CD4-positive, alpha-beta memory T cell (primary cell): ENCODE data around the gene MIA. TPM values are rescaled to one million over a fixed set of nuclear protein-coding genes. Genes with fewer than 3 reads are reported as not detected.
"Not testable (repeated sequence)": the region's sequence is repeated elsewhere in the genome, so short reads cannot be mapped to it uniquely, and the experiment has no call there.

Experiments
- CTCF ChIA-PET: fragments of 350-600 bp; sonication (Branson Sonifier 250); formaldehyde crosslinking; loops from one replicate; lab custom pipeline; 2021; ENCODE audit warnings: inconsistent platforms; ENCODE audit not compliant: partially characterized antibody; lab: Charles Lee
- POLR2A ChIA-PET: fragments of 350-600 bp; sonication (Branson Sonifier 250); formaldehyde crosslinking; loops from one replicate; lab custom pipeline; 2021; ENCODE audit not compliant: partially characterized antibody; lab: Charles Lee
- DNase-seq, 5 donors: peaks; one replicate each; pipeline versions ENCODE4 v3.0.0 to v3.0.0-alpha.2; 2020 to 2022; ENCODE audit warnings: mixed read lengths in 1 of 5
- H3K27ac ChIP-seq: one replicate; pipeline ENCODE4 v1.7.0; 2013; ENCODE audit warnings: low read depth, low read length
- H3K27me3 ChIP-seq: 2 replicates; pipeline ENCODE4 v1.7.0; 2013; ENCODE audit warnings: mild to moderate bottlenecking, low read length, moderate library complexity; ENCODE audit not compliant: insufficient read depth
- H3K36me3 ChIP-seq: 2 replicates; pipeline ENCODE4 v1.7.0; 2013; ENCODE audit warnings: mild to moderate bottlenecking, low read length, moderate library complexity; ENCODE audit not compliant: insufficient read depth
- H3K4me1 ChIP-seq: 2 replicates; pipeline ENCODE4 v1.7.0; 2013; ENCODE audit warnings: mild to moderate bottlenecking, low read length, moderate library complexity; ENCODE audit not compliant: insufficient read depth
- H3K4me3 ChIP-seq, 2 donors: one replicate each; pipeline ENCODE4 v1.7.0; 2013; ENCODE audit warnings: low read length in 2 of 2, mild to moderate bottlenecking in 1 of 2
- H3K9me3 ChIP-seq, 2 donors: one replicate each; pipeline ENCODE4 v1.7.0; 2013; ENCODE audit warnings: low read length in 2 of 2, control low read depth in 1 of 2; ENCODE audit not compliant: control insufficient read depth in 1 of 2
- H3K27ac Mint-ChIP-seq, 7 donors: one replicate each; pipeline ENCODE4 v1.8.0; 2020 to 2021; ENCODE audit warnings: mixed read lengths in 7 of 7, mild to moderate bottlenecking in 6 of 7, inconsistent platforms in 3 of 7, moderate library complexity in 3 of 7
- H3K27me3 Mint-ChIP-seq, 2 donors: one replicate each; pipeline ENCODE4 v1.8.0; 2020 to 2021; ENCODE audit warnings: mixed read lengths in 2 of 2
- H3K36me3 Mint-ChIP-seq, 2 donors: one replicate each; pipeline ENCODE4 v1.8.0; 2020 to 2021; ENCODE audit warnings: mixed read lengths in 2 of 2, inconsistent platforms in 1 of 2, mild to moderate bottlenecking in 1 of 2
- H3K4me1 Mint-ChIP-seq, 4 donors: one replicate each; pipeline ENCODE4 v1.8.0; 2020 to 2021; ENCODE audit warnings: mixed read lengths in 4 of 4, mild to moderate bottlenecking in 1 of 4
- H3K4me3 Mint-ChIP-seq, 8 donors: one replicate each; pipeline ENCODE4 v1.8.0; 2020 to 2021; ENCODE audit warnings: mixed read lengths in 8 of 8, mild to moderate bottlenecking in 7 of 8, moderate library complexity in 6 of 8, inconsistent platforms in 3 of 8
- H3K9me3 Mint-ChIP-seq, 8 donors: one replicate each; pipeline ENCODE4 v1.8.0; 2020 to 2021; ENCODE audit warnings: mixed read lengths in 8 of 8, mild to moderate bottlenecking in 5 of 8, inconsistent platforms in 3 of 8, moderate library complexity in 1 of 8
- intact Hi-C: fragments of 100-400 bp; cut with micrococcal nuclease; formaldehyde crosslinking; loops from one replicate; pipeline ENCODE4 v1.15.1; 2023
- polyA plus RNA-seq, 2 donors: library from polyadenylated mRNA; unstranded; fragments of 300-500 nt; fragmentation: Illumina TruSeq; gene quantifications; one replicate each; pipeline ENCODE4 v1.2.3, GENCODE V29; 2021
- total RNA-seq, 2 experiments: library from RNA; stranded (reverse); gene quantifications; one replicate each; pipeline ENCODE4 v1.2.3, GENCODE V29; 2021

MIA gene
- total and polyA plus RNA-seq, 4 experiments from 2014 or later, result 11.2 to 11.4 TPM; not detected in 2

DNA sequence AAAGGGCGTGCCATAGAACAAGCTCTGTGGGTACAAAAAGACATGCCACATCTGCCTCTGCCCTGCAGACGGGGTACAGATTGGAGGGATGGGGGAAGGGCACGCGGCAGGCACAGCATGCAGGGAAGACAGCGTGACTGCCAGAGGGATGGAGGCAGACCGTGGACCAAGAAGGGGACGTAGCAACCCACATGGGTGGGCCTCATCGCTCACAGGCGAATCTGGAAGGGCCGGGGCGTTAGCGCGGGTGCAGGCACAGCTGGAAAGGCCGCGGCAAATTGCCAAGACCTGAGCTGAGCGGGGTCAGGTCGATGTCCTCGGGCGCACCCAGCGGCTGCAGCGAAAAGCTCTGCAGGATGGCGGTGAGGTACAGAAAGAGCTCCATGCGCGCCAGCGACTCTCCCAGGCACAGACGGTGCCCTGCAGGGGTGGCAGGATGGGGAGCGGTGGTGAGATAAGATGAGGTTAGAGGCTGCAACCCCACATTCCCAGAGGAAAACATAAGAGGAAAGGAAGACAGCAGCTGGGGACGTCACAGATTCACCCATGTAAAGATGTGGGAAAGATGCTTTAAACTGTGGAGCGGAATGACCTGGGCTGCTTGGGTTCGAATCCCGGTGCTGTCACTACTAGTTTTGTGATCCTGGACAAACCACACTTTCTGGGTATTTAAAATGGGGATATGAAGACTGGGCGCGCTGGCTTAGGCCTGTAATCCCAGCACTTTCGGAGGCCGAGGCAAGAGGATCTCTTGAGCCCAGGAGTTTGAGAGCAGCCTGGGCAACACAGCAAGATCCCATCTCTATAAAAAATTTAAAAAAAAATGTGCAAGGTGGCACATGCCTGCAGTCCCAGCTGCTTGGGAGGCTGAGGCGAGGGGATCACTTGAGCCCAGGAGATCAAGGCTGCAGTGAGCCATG, 43.4 kb downstream of the MIA start:
- not testable (repeated sequence) for H3K36me3 Mint-ChIP-seq, H3K9me3 Mint-ChIP-seq, H3K36me3 ChIP-seq, H3K9me3 ChIP-seq, H3K27me3 ChIP-seq, H3K27me3 Mint-ChIP-seq
- peak; percentile 71 to 87 (median 77) for DNase-seq
- peak overlapping the region; percentile 48 for H3K27ac ChIP-seq
- peaks cover 25% of the 10 kb centered on the region for H3K4me1 ChIP-seq
- ChIA-PET POLR2A (interaction anchor here (0.7 to 2.9 kb wide), 7 partner anchors 7 to 156 kb away, joined by 3 to 34 read pairs (median 17); partner anchors contain the start of genes EGLN2 and RAB4B), CTCF (interaction anchor here (0.5 to 3.7 kb wide), 19 partner anchors 8 to 491 kb away, joined by 3 to 89 read pairs (median 6); partner anchors contain the start of genes ACTMAP, CCDC97, COQ8B and EGLN2)
- H3K4me3 ChIP-seq, result peak overlapping the region in 1 of 2 donors; percentile 52
- H3K4me1 Mint-ChIP-seq, result peaks cover 18 to 36% (median 23%) of the 10 kb centered on the region in 4 donors
- H3K27ac Mint-ChIP-seq, result peak overlapping the region; percentile 79 to 98 (median 93)
- peak overlapping the region; percentile 80 to 89 (median 85) for H3K4me3 Mint-ChIP-seq
- intact Hi-C loops, result loop anchor here (1.0 to 2.0 kb wide), 6 partner anchors 16 to 326 kb away; partner anchors contain the start of genes NUMBL and SNRPA

- H3K4me3 Mint-ChIP-seq, result peak overlapping the region in 6 of 8 donors; percentile 26 to 88 (median 60)
- intact Hi-C loops, result loop anchor here (1.0 to 2.0 kb wide), 6 partner anchors 17 to 325 kb away; partner anchors contain the start of genes NUMBL and SNRPA
- H3K27me3 ChIP-seq, H3K9me3 Mint-ChIP-seq, H3K36me3 Mint-ChIP-seq, H3K9me3 ChIP-seq, H3K27me3 Mint-ChIP-seq, H3K36me3 ChIP-seq, H3K4me3 ChIP-seq: not testable (repeated sequence)
- ChIA-PET CTCF (interaction anchor here (0.5 to 3.7 kb wide), 27 partner anchors 9 to 490 kb away, joined by 3 to 89 read pairs (median 5); partner anchors contain the start of genes ACTMAP, CCDC97, COQ8B and EGLN2), POLR2A (interaction anchor here (0.7 to 2.9 kb wide), 7 partner anchors 8 to 157 kb away, joined by 3 to 34 read pairs (median 17); partner anchors contain the start of genes EGLN2 and RAB4B)
- H3K27ac ChIP-seq, result peak overlapping the region; percentile 30
- H3K4me1 Mint-ChIP-seq, result peaks cover 18 to 39% (median 26%) of the 10 kb centered on the region in 4 donors
- H3K4me1 ChIP-seq, result peaks cover 25% of the 10 kb centered on the region
- H3K27ac Mint-ChIP-seq, result peak overlapping the region; percentile 72 to 95 (median 92)
- peak; percentile 54 to 68 (median 65) for DNase-seq
Observed at GRCh38 chr19:40819479-40820234, 44.3 kb downstream of the MIA start.

DNA sequence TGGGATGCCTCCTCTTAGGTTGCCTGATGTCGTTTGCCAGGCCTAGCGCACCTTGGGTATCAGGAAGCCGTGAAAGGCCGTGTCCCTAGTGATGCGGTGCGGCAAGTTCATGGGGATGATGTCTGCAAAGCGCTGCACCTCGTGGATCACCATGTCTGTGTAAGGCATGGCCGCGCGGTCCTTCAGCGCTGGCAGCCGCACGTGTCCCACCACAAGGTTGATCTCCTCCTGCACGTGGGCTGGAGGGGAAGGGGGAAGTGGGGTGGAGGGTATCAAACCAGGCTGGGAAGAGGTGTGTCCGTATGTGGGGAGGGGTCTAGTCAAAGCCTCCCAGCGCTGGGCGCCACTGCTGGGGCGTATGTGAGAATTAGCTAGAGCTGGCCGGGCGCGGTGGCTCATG, 46.8 kb downstream of the MIA start:
- POLR2A ChIA-PET, result no interaction called here
- H3K27me3 ChIP-seq, result no peaks in the 10 kb centered on the region
- H3K9me3 ChIP-seq, result no peaks in the 10 kb centered on the region
- H3K36me3 Mint-ChIP-seq, result peaks cover 0 to 7% of the 10 kb centered on the region in 2 donors
- CTCF ChIA-PET, result interaction anchor here (0.6 kb wide), 1 partner anchor 323 kb away, joined by 3 read pairs; no protein-coding TSS in a partner anchor
- H3K27ac ChIP-seq, result no peak overlapping the region
- no peaks in the 10 kb centered on the region for H3K27me3 Mint-ChIP-seq
- DNase-seq, result no peak
- intact Hi-C loops, result no loop called here
- peak overlapping the region in 1 of 7 donors; percentile 57 for H3K27ac Mint-ChIP-seq
- H3K36me3 ChIP-seq, result no peaks in the 10 kb centered on the region
- peaks cover 24 to 63% (median 39%) of the 10 kb centered on the region in 4 donors for H3K4me1 Mint-ChIP-seq
- H3K4me1 ChIP-seq, result peaks cover 40% of the 10 kb centered on the region
- H3K4me3 ChIP-seq, result no peak overlapping the region
- H3K4me3 Mint-ChIP-seq, result peak overlapping the region in 1 of 8 donors; percentile 6
- H3K9me3 Mint-ChIP-seq, result no peaks in the 10 kb centered on the region

- intact Hi-C loops, result not testable (repeated sequence)
- H3K4me1 Mint-ChIP-seq, result peaks cover 24 to 62% (median 42%) of the 10 kb centered on the region in 4 donors
- CTCF ChIA-PET, result interaction anchor here (1.4 kb wide), 1 partner anchor 160 kb away, joined by 3 read pairs; no protein-coding TSS in a partner anchor
Observed at GRCh38 chr19:40822704-40823553, 47.6 kb downstream of the MIA start.

DNA sequence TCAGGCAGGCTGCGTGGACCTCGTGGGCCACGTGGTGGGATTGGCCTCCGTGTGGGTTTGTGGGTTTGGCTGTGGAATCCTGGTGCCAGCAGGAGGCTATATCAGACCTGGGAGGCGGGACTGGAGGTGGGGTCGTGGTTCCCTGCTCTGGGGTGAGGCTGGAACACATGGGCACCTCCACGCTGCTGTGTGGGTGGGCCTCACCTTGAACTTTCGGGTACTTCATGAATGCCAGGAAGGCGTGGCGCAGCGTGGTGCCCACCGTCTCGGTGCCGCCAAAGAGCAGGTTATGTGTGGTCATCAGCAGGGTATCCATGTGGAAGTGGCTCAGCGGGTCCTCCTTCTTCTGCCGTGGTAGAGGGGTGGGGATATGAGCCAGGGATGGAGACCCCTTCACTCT, 49.6 kb downstream of the MIA start:
- H3K36me3 Mint-ChIP-seq, H3K27me3 Mint-ChIP-seq, DNase-seq, POLR2A ChIA-PET, H3K9me3 ChIP-seq, H3K4me3 Mint-ChIP-seq, H3K4me3 ChIP-seq, H3K27me3 ChIP-seq, H3K9me3 Mint-ChIP-seq, intact Hi-C loops, H3K27ac ChIP-seq, H3K36me3 ChIP-seq: not testable (repeated sequence)
- CTCF ChIA-PET, result interaction anchor here (0.7 kb wide), 1 partner anchor 162 kb away, joined by 3 read pairs; no protein-coding TSS in a partner anchor
- peak overlapping the region in 4 of 7 donors; percentile 17 to 88 (median 59) for H3K27ac Mint-ChIP-seq
- H3K4me1 Mint-ChIP-seq, result peaks cover 11 to 46% (median 28%) of the 10 kb centered on the region in 4 donors
- peaks cover 21% of the 10 kb centered on the region for H3K4me1 ChIP-seq

More at GRCh38 chr19:40822704-40823553, 47.6 kb downstream of the MIA start:
- H3K9me3 ChIP-seq, H3K36me3 Mint-ChIP-seq, H3K27me3 Mint-ChIP-seq, H3K36me3 ChIP-seq, H3K27me3 ChIP-seq, H3K27ac ChIP-seq, H3K9me3 Mint-ChIP-seq, POLR2A ChIA-PET, DNase-seq, H3K4me3 ChIP-seq: not testable (repeated sequence)
- peak overlapping the region in 6 of 7 donors; percentile 53 to 87 (median 76) for H3K27ac Mint-ChIP-seq
- H3K4me3 Mint-ChIP-seq, result peak overlapping the region in 1 of 8 donors; percentile 36
- peaks cover 38% of the 10 kb centered on the region for H3K4me1 ChIP-seq

- intact Hi-C loops, result loop anchor here (2.0 kb wide), 1 partner anchor 145 kb away; no protein-coding TSS in a partner anchor
Observed at GRCh38 chr19:40825460-40826095, 50.3 kb downstream of the MIA start.

More at GRCh38 chr19:40825460-40826095, 50.3 kb downstream of the MIA start:
- H3K4me1 ChIP-seq, result peaks cover 21% of the 10 kb centered on the region
- CTCF ChIA-PET, H3K9me3 ChIP-seq, H3K27me3 Mint-ChIP-seq, POLR2A ChIA-PET, H3K9me3 Mint-ChIP-seq, H3K36me3 ChIP-seq, H3K27me3 ChIP-seq, H3K27ac ChIP-seq, DNase-seq, H3K4me3 ChIP-seq, H3K36me3 Mint-ChIP-seq: not testable (repeated sequence)
- peak overlapping the region in 6 of 8 donors; percentile 15 to 51 (median 34) for H3K4me3 Mint-ChIP-seq
- peaks cover 11 to 46% (median 28%) of the 10 kb centered on the region in 4 donors for H3K4me1 Mint-ChIP-seq
- peak overlapping the region; percentile 21 to 95 (median 90) for H3K27ac Mint-ChIP-seq
